HUES48 (cell line): ENCODE results near the gene INPP5D.

ENCODE experiments used
- H3K27ac ChIP-seq: one replicate; pipeline ENCODE4 v1.7.0; 2013; ENCODE audit warnings: low read depth, low read length, inconsistent platforms
- H3K27me3 ChIP-seq: 2 replicates; pipeline ENCODE4 v1.6.1; 2013; ENCODE audit warnings: mild to moderate bottlenecking, low read length; ENCODE audit not compliant: control insufficient read depth, insufficient read depth
- H3K36me3 ChIP-seq: 2 replicates; pipeline ENCODE4 v1.6.1; 2013; ENCODE audit warnings: low read length; ENCODE audit not compliant: control insufficient read depth, insufficient read depth
- H3K4me1 ChIP-seq: 2 replicates; pipeline ENCODE4 v1.6.1; 2013; ENCODE audit warnings: mild to moderate bottlenecking, low read length; ENCODE audit not compliant: control insufficient read depth, insufficient read depth
- H3K4me3 ChIP-seq: 2 replicates; pipeline ENCODE4 v1.5.1; 2013; ENCODE audit warnings: mild to moderate bottlenecking, low read depth, low read length
- H3K9ac ChIP-seq: 2 replicates; pipeline ENCODE4 v1.6.1; 2013; ENCODE audit warnings: mild to moderate bottlenecking, low read depth, low read length, moderate library complexity
- H3K9me3 ChIP-seq: 2 replicates; pipeline ENCODE4 v1.6.1; 2013; ENCODE audit warnings: low read length; ENCODE audit not compliant: control insufficient read depth, insufficient read depth

The INPP5D gene

GRCh38 chr2:233033672-233034071 is 26.5 kb upstream of the INPP5D start:
- H3K9me3 ChIP-seq = no peaks in the 10 kb centered on the region
- H3K4me3 ChIP-seq = no peak overlapping the region
- no peaks in the 10 kb centered on the region for H3K27me3 ChIP-seq
- no peaks in the 10 kb centered on the region for H3K36me3 ChIP-seq
- H3K9ac ChIP-seq = no peak overlapping the region
- no peaks in the 10 kb centered on the region for H3K4me1 ChIP-seq
- H3K27ac ChIP-seq = no peak overlapping the region

GRCh38 chr2:233034091-233034882 is 25.9 kb upstream of the INPP5D start:
- Histone ChIP-seq H3K9ac (no peak overlapping the region), H3K4me3 (no peak overlapping the region), H3K4me1 (no peaks in the 10 kb centered on the region), H3K27ac (no peak overlapping the region), H3K27me3 (no peaks in the 10 kb centered on the region), H3K9me3 (no peaks in the 10 kb centered on the region), H3K36me3 (no peaks in the 10 kb centered on the region)

GRCh38 chr2:233035426-233036161 is 24.5 kb upstream of the INPP5D start:
- H3K4me1 ChIP-seq = no peaks in the 10 kb centered on the region
- no peaks in the 10 kb centered on the region for H3K9me3 ChIP-seq
- no peak overlapping the region for H3K27ac ChIP-seq
- H3K9ac ChIP-seq = no peak overlapping the region
- no peak overlapping the region for H3K4me3 ChIP-seq
- no peaks in the 10 kb centered on the region for H3K36me3 ChIP-seq
- no peaks in the 10 kb centered on the region for H3K27me3 ChIP-seq

DNA sequence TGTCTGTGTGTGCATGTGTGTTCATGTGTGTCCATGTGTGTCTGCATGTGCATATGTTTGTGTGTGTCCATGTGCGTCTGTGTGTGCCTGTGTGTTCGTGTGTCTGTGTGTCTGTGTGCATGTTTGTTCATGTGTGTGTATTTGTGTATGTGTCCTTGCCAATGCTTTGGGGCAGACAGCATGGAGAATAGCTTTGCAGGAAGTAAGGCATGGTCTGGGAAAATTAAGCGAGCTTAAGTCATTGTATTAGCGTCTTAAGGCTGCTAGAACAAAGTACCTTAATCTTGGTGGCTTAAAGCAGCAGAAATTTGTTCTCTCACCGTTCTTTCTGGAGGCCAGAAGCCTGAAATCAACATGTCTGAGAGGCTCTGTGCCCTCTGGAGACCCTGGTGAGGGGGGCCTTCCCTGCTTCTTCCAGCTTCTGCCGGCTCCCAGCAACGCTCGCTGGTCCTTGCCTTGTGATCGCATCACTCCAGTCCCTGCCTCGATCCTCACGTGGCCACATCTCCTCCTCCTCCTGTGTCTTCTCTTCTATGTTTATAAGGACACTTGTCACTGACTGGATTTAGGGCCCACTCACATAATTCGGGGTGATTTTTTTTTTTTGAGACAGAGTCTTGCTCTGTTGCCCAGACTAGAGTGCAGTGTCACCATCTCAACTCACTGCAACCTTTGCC is 23.8 kb upstream of the INPP5D start:
- Histone ChIP-seq H3K27me3 (no peaks in the 10 kb centered on the region), H3K27ac (no peak overlapping the region), H3K4me1 (no peaks in the 10 kb centered on the region), H3K9me3 (no peaks in the 10 kb centered on the region), H3K36me3 (no peaks in the 10 kb centered on the region), H3K4me3 (no peak overlapping the region), H3K9ac (no peak overlapping the region)

DNA sequence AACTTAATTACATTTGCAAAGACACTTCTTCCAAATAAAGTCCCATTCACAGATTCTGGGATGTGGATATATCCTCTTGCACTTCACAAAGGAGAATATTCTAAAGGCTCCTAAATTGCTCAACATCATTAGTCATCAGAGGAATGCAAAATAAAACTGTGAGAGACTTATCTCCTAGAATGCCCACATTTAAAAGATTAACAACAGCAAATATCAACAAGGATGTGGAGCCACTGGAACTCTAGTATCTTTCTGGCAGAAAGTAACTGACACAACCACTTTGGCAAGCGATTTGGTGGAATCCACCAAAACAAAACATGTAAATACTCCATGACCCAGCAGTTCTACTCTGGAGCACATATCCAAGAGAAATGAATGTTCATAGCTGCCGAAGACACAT is 23.1 kb upstream of the INPP5D start:
- Histone ChIP-seq H3K27ac (no peak overlapping the region), H3K36me3 (no peaks in the 10 kb centered on the region), H3K27me3 (no peaks in the 10 kb centered on the region), H3K4me3 (no peak overlapping the region), H3K9me3 (no peaks in the 10 kb centered on the region), H3K9ac (no peak overlapping the region), H3K4me1 (no peaks in the 10 kb centered on the region)

DNA sequence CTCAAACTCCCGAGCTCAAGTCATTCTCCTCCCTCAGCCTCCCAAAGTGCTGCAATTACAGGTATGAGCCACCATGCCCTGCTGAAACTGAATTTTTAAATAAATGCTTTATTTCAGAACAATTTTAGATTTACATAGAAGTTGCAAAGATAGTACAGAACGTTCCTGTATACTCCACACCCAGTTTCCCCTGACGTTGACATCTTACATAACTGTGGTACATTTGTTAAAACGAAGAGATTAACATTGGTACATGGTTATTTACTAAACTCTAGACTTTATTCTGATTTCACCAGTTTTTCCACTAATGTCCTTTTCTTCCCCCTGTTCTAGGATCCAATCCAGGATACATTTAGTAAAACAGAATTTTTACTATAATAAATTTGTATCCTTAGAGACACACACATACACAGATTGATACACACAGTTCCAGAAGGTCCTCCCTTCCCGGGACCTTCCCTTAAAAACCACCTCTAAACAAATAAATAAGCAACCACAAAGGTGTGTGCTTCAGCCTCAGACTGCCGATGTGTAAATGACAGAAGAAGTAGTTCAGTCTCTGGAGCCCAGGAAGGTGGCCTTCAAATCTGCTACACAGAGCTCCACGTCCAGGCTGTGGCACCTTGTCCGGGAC is 20.8 kb upstream of the INPP5D start:
- Histone ChIP-seq H3K27ac (no peak overlapping the region), H3K36me3 (no peaks in the 10 kb centered on the region), H3K4me1 (no peaks in the 10 kb centered on the region), H3K27me3 (no peaks in the 10 kb centered on the region), H3K4me3 (no peak overlapping the region), H3K9ac (no peak overlapping the region), H3K9me3 (no peaks in the 10 kb centered on the region)

- Histone ChIP-seq H3K9ac (no peak overlapping the region), H3K36me3 (no peaks in the 10 kb centered on the region), H3K4me1 (no peaks in the 10 kb centered on the region), H3K4me3 (no peak overlapping the region), H3K9me3 (no peaks in the 10 kb centered on the region), H3K27me3 (no peaks in the 10 kb centered on the region), H3K27ac (no peak overlapping the region)
Measured at GRCh38 chr2:233039846-233040530, 20.2 kb upstream of the INPP5D start.

DNA sequence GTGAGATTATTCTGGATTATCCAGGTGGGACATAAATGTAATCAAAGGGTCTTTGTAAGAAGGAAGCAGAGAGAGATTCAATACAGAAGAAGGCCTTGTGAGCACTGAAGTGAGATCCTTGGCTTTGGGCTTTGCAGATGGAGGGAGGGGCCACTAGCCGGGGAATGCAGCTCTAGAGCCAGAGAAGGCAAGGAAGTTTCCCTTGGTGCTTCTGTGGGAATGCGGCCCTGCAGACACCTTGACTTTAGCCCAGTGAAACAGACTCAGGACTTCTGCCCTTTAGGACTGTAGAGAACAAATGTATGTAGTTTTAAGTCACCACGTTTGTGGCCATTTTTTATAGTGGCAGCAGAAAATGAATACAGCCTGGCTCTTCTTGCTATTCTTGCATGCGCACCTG is 19.6 kb upstream of the INPP5D start:
- Histone ChIP-seq H3K36me3 (no peaks in the 10 kb centered on the region), H3K4me3 (no peak overlapping the region)

DNA sequence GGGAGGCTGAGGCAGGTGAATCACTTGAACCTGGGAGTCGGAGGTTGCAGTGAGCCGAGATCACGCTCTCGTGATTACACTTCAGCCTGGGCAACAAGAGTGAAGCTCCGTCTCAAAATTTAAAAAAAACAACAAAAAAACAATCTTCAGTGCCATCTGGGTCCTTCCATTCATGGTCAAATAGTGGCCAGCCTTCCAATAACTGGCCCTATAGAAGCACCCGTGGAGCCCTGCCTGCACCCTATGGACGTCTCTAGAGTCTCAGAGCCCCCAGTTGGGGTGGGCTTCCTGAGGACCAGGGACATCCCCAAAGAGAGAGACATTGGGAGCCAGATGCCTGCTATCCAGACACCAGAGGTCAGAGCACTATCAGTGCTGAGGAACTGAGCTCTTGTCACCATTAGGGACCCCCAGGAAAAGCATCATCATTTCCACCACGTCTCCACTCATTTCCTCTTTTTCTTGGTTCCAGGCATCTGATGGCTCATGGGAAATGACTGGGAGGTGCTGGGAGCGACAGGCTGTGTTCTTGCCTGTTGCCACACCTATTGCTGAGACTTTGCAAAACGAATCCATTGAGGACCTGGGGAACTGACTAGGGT is 18.3 kb upstream of the INPP5D start:
- H3K4me1 ChIP-seq = no peaks in the 10 kb centered on the region
- no peak overlapping the region for H3K4me3 ChIP-seq
- no peaks in the 10 kb centered on the region for H3K36me3 ChIP-seq
- no peak overlapping the region for H3K9ac ChIP-seq
- H3K27ac ChIP-seq = no peak overlapping the region
- no peaks in the 10 kb centered on the region for H3K9me3 ChIP-seq
- H3K27me3 ChIP-seq = no peaks in the 10 kb centered on the region

More for the DNA sequence above, 19.6 kb upstream of the INPP5D start:
- Histone ChIP-seq H3K4me1 (no peaks in the 10 kb centered on the region), H3K9ac (no peak overlapping the region), H3K27me3 (no peaks in the 10 kb centered on the region), H3K27ac (no peak overlapping the region), H3K9me3 (no peaks in the 10 kb centered on the region)

DNA sequence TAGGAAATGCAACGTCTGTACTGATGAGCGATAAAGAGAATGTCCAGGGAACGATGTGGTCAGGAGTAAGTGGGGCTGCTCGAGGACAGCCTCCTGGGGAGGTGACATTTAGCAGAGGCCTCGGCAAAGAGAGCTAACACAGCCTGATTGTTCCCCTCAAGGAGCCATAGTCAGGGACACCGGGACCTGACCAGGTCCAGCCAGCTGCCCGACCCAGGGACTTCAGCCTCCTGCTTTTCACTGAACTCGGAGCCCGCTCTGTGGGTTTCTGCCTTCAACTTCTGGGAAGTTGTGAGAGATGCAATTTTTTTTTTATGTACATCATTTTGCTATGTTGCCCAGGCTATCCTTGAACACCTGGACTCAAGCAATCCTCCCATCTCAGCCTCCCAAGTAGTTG is 17.6 kb upstream of the INPP5D start:
- Histone ChIP-seq H3K9me3 (no peaks in the 10 kb centered on the region), H3K27me3 (no peaks in the 10 kb centered on the region), H3K27ac (no peak overlapping the region), H3K4me1 (no peaks in the 10 kb centered on the region), H3K4me3 (no peak overlapping the region), H3K9ac (no peak overlapping the region), H3K36me3 (no peaks in the 10 kb centered on the region)
